GM23248 (cell line): ENCODE measurements around the gene HERC4. TPM values are rescaled to one million over a fixed set of nuclear protein-coding genes. Genes with fewer than 3 reads are reported as not detected.
A peak's percentile ranks its signal among the peaks of the same experiment; 100 is the strongest.

Experiments
- DNase-seq: peaks from one replicate; pipeline ENCODE4 v3.0.0-alpha.2; 2015
- H2AFZ ChIP-seq: fragments of 200-600 bp; sonication (generic); 2 replicates; pipeline ENCODE4 v1.6.1; 2016; ENCODE audit warnings: antibody characterized with exemption
- H3F3A ChIP-seq: fragments of 200-600 bp; sonication (generic); 2 replicates; pipeline ENCODE4 v1.6.1; 2016; ENCODE audit warnings: mild to moderate bottlenecking, antibody characterized with exemption, mixed run types; ENCODE audit not compliant: insufficient read depth
- H3K27ac ChIP-seq: fragments of 200-600 bp; sonication (generic); 2 replicates; pipeline ENCODE4 v1.5.1; 2016; ENCODE audit warnings: mild to moderate bottlenecking
- H3K27me3 ChIP-seq: fragments of 200-600 bp; sonication (generic); replicated peaks from 2 replicates; pipeline ENCODE4 v1.6.1; 2016; ENCODE audit warnings: mild to moderate bottlenecking; ENCODE audit not compliant: insufficient read depth
- H3K36me3 ChIP-seq: fragments of 200-600 bp; sonication (generic); 2 replicates; pipeline ENCODE4 v1.6.1; 2016; ENCODE audit warnings: low read depth, mild to moderate bottlenecking
- H3K4me1 ChIP-seq: fragments of 200-600 bp; sonication (generic); 2 replicates; pipeline ENCODE4 v1.6.1; 2016; ENCODE audit warnings: mild to moderate bottlenecking; ENCODE audit not compliant: insufficient read depth
- H3K4me2 ChIP-seq: fragments of 200-600 bp; sonication (generic); one replicate; pipeline ENCODE4 v1.6.1; 2016; ENCODE audit warnings: mild to moderate bottlenecking; ENCODE audit not compliant: unreplicated experiment
- H3K4me3 ChIP-seq: fragments of 200-600 bp; sonication (generic); 2 replicates; pipeline ENCODE4 v1.5.1; 2016; ENCODE audit warnings: mild to moderate bottlenecking
- H3K79me2 ChIP-seq: fragments of 200-600 bp; sonication (generic); 2 replicates; pipeline ENCODE4 v1.6.1; 2016; ENCODE audit warnings: mild to moderate bottlenecking; ENCODE audit not compliant: insufficient read depth
- H3K9ac ChIP-seq: fragments of 200-600 bp; sonication (generic); 2 replicates; pipeline ENCODE4 v1.6.1; 2016; ENCODE audit warnings: mild to moderate bottlenecking
- H3K9me2 ChIP-seq: fragments of 200-600 bp; sonication (generic); 2 replicates; pipeline ENCODE4 v1.6.1; 2016; ENCODE audit warnings: mixed run types, mild to moderate bottlenecking, moderate library complexity; ENCODE audit not compliant: insufficient read depth
- H3K9me3 ChIP-seq: fragments of 200-600 bp; sonication (generic); one replicate; pipeline ENCODE4 v1.6.1; 2017; ENCODE audit warnings: low read depth
- H4K20me1 ChIP-seq: fragments of 200-600 bp; sonication (generic); 2 replicates; pipeline ENCODE4 v1.6.0; 2016; ENCODE audit not compliant: insufficient read depth
- EZH2 ChIP-seq: fragments of 200-600 bp; sonication (generic); IDR thresholded peaks from 2 replicates; pipeline ENCODE4 v1.6.1; 2018; ENCODE audit warnings: antibody characterized with exemption, mild to moderate bottlenecking; ENCODE audit not compliant: insufficient read depth, poor library complexity, severe bottlenecking
- EZH2phosphoT487 ChIP-seq: fragments of 200-600 bp; sonication (generic); IDR thresholded peaks from 2 replicates; pipeline ENCODE4 v1.6.1; 2018; ENCODE audit warnings: antibody characterized with exemption, moderate library complexity, mild to moderate bottlenecking, low read depth; ENCODE audit not compliant: insufficient read depth
- WGBS, 2 experiments: methylation state at CpG; one replicate each; pipeline ENCODE4 v1.1.6; 2015 to 2017; ENCODE audit warnings: low lambda C conversion rate in 2 of 2, low coverage in 1 of 2; ENCODE audit errors: missing lambda C conversion rate in 2 of 2; 5-methylcytosine and 5-hydroxymethylcytosine counted together
- in situ Hi-C: fragments of 300-500 bp; cut with MboI; formaldehyde crosslinking; loops from 2 replicates; pipeline ENCODE4 v1.15.0; 2020
- polyA plus RNA-seq: library from polyadenylated mRNA; unstranded; fragments of >200 nt; fragmentation: Nextera tagmentation; extraction: Ambion mirVana; gene quantifications from 2 replicates; pipeline ENCODE4 v1.2.1, GENCODE V29; 2016
- total RNA-seq: library from RNA; depleted of rRNA; stranded (reverse); fragments of >200 nt; shearing (Covaris generic); gene quantifications from 2 replicates; pipeline ENCODE4 v1.2.3, GENCODE V29; 2014

The HERC4 gene
- total and polyA plus RNA-seq, 2 experiments from 2014 or later, result 127 to 228 TPM

GRCh38 chr10:68110027-68110426 is 34.9 kb upstream of the HERC4 start:
- H3K4me1 ChIP-seq, result peaks cover 55% of the 10 kb centered on the region
- H3K9me3 ChIP-seq, result no peaks in the 10 kb centered on the region
- peaks cover 19% of the 10 kb centered on the region for H3F3A ChIP-seq
- H3K36me3 ChIP-seq, result peaks cover 10% of the 10 kb centered on the region
- H2AFZ ChIP-seq, result peak overlapping the region; percentile 52
- no peak overlapping the region for H3K9ac ChIP-seq
- H3K4me3 ChIP-seq, result peak overlapping the region; percentile 37; the same call in 1 of the 2 replicates
- no peak for DNase-seq
- H3K9me2 ChIP-seq, result no peaks in the 10 kb centered on the region
- H3K27ac ChIP-seq, result 0 out of 2 replicates have a peak overlapping the region, but pooled peaks have one; percentile 14
- peak overlapping the region; percentile 59 for H3K4me2 ChIP-seq
- in situ Hi-C loops, result no loop called here
- H3K27me3 ChIP-seq, result no peaks in the 10 kb centered on the region
- peaks cover 84% of the 10 kb centered on the region for H3K79me2 ChIP-seq
- WGBS, 2 experiments, result 72% methylated on average over 2 of the region's 2 CpGs
- TF ChIP-seq EZH2phosphoT487, result no peak
- no peak for TF ChIP-seq EZH2
- no peaks in the 10 kb centered on the region for H4K20me1 ChIP-seq

GRCh38 chr10:68109331-68109730 is 34.2 kb upstream of the HERC4 start, which contains the start of gene MYPN:
MYPN (plus strand) TSS chr10:68109488; CDS start chr10:68121439, 11,951 bp downstream.
- Histone ChIP-seq H3K9ac (no peak within 1 kb of the TSS), H3K27ac (0 out of 2 replicates have a peak within 1 kb of the TSS, but pooled peaks have one; percentile 14), H2AFZ (peak within 1 kb of the TSS; percentile 52), H3K4me2 (peak within 1 kb of the TSS; percentile 94), H3F3A (peaks cover 19% of the 10 kb centered on the region), H3K79me2 (peaks cover 82% of the 10 kb centered on the region), H3K36me3 (peaks cover 10% of the 10 kb centered on the region), H3K27me3 (no peaks in the 10 kb centered on the region), H3K4me1 (peaks cover 60% of the 10 kb centered on the region), H3K4me3 (peak within 1 kb of the TSS; percentile 74), H3K9me3 (no peaks in the 10 kb centered on the region), H3K9me2 (no peaks in the 10 kb centered on the region), H4K20me1 (no peaks in the 10 kb centered on the region)
- 96 to 100% methylated on average over 3 of the region's 3 CpGs for WGBS, 2 experiments
- no peak for DNase-seq
- no peak for TF ChIP-seq EZH2
- no peak for TF ChIP-seq EZH2phosphoT487
- in situ Hi-C loops, result loop anchor here (5.0 kb wide), 1 partner anchor 38 kb away; no protein-coding TSS in a partner anchor

GRCh38 chr10:68108653-68109052 is 33.6 kb upstream of the HERC4 start:
- Histone ChIP-seq H3K9me3 (no peaks in the 10 kb centered on the region), H3K79me2 (peaks cover 75% of the 10 kb centered on the region), H3K36me3 (peaks cover 4% of the 10 kb centered on the region), H3F3A (peaks cover 19% of the 10 kb centered on the region), H3K4me2 (no peak overlapping the region), H3K4me3 (no peak overlapping the region), H3K9me2 (no peaks in the 10 kb centered on the region), H3K27me3 (no peaks in the 10 kb centered on the region), H3K9ac (no peak overlapping the region), H3K27ac (no peak overlapping the region), H2AFZ (no peak overlapping the region), H4K20me1 (no peaks in the 10 kb centered on the region), H3K4me1 (peaks cover 67% of the 10 kb centered on the region)
- TF ChIP-seq EZH2 (no peak), EZH2phosphoT487 (no peak)
- in situ Hi-C loops, result loop anchor here (5.0 kb wide), 1 partner anchor 39 kb away; no protein-coding TSS in a partner anchor
- WGBS, 2 experiments, result 95 to 96% methylated on average over 11 of the region's 11 CpGs
- DNase-seq, result no peak

GRCh38 chr10:68108051-68108450 is 33.0 kb upstream of the HERC4 start:
- peaks cover 73% of the 10 kb centered on the region for H3K4me1 ChIP-seq
- in situ Hi-C loops, result loop anchor here (5.0 kb wide), 1 partner anchor 39 kb away; no protein-coding TSS in a partner anchor
- DNase-seq, result no peak
- no peak for TF ChIP-seq EZH2phosphoT487
- no peak for TF ChIP-seq EZH2
- 84 to 88% methylated on average over 3 of the region's 3 CpGs for WGBS, 2 experiments
- no peak overlapping the region for H2AFZ ChIP-seq
- peaks cover 4% of the 10 kb centered on the region for H3K36me3 ChIP-seq
- peak overlapping the region; percentile 74 for H3K4me3 ChIP-seq
- no peaks in the 10 kb centered on the region for H3K9me2 ChIP-seq
- no peak overlapping the region for H3K27ac ChIP-seq
- no peaks in the 10 kb centered on the region for H3K27me3 ChIP-seq
- H4K20me1 ChIP-seq, result no peaks in the 10 kb centered on the region
- H3K4me2 ChIP-seq, result peak overlapping the region; percentile 94
- no peaks in the 10 kb centered on the region for H3K9me3 ChIP-seq
- H3K79me2 ChIP-seq, result peaks cover 70% of the 10 kb centered on the region
- H3K9ac ChIP-seq, result no peak overlapping the region
- peaks cover 23% of the 10 kb centered on the region for H3F3A ChIP-seq
